GM19351 (cell line): ENCODE results near the gene C22orf39.

Source experiments
- ATAC-seq: cut with Tn5 transposase; IDR thresholded peaks from one replicate; pipeline ENCODE4 v1.9.1; 2021; ENCODE audit warnings: mild to moderate bottlenecking, moderate library complexity; ENCODE audit not compliant: unreplicated experiment

Gene C22orf39

DNA sequence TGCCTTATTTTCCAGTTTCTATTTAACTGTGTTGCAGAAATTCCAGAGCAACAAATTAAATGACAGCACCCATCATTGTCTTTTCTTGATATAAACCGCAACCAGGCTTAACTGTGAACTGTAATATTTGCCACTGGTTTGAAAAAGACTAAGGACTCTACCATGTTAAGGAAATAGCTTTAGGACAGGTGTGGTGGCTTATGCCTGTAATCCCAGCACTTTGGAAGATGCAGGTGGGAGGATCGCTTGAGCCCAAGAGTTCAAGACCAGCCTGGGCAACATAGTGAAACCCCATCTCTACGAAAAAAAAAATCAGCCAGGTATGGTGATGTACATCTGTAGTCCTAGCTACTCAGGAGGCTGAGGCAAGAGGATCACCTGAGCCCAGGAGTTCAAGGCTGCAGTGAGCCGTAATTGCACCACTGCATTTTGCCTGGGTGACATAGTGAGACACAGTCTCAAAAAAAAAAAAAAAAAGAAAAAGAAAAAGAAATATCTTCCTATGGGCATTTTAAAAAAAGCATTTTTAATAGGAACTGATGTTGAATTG, 44.8 kb downstream of the C22orf39 start:
- ATAC-seq, result no peak

DNA sequence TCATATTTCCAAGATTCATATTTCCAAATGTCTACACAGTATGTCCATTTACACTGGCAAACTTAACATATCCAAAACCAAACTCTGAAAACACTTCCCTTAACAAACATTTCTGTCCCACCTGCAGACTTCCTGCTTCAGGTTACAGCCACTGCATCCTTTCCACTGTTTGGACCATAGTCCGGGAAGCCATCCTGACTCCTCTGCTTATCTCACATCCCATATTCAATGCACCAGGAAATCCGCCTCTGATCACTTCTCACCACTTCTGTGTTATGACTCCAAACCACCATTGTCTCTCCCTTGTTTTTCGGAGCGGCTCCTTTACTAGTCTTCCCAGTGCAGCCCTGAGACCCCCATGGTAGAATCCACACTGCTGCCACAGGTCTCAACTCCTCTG, 46.0 kb downstream of the C22orf39 start:
- no peak for ATAC-seq

DNA sequence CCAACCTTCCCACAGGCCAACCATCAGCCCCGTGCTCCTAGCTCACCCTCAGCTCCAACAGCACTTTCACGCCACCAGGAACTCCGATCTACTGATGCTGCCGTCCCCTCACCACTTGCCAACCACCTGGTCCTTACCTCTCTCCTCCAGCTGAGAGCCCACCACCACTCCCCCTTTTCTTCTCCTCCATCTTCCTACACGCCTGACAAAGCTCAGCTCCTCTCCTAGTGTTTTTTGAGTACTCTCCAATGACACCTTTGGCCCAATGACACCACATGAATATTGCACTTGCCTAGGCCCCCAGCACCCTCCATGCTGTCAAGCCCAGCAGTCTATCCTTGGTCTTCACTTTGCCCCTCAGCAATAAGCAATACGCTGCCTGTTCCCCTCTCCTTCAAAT, 46.6 kb downstream of the C22orf39 start:
- ATAC-seq, result no peak

GRCh38 chr22:19398652-19399051, 48.9 kb downstream of the C22orf39 start:
- no peak for ATAC-seq

GRCh38 chr22:19398206-19398605, 49.3 kb downstream of the C22orf39 start:
- no peak for ATAC-seq

DNA sequence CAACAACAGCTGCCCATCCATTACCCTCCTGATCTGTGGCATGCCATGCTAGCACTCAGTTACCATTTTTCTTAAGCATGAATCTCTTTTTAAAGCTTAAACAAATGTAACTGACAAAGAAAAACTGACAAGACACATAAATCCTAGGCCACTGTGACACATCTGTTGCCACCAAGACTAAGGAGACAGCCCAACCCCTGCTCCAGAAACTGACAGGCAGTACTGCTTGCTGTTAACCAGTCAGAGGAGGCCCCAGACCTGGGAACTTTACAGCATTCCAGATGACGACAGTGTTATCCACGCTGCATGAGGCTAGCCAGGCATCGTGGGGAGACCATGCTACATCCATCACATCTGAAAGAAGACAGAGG, 49.8 kb downstream of the C22orf39 start:
- no peak for ATAC-seq

DNA sequence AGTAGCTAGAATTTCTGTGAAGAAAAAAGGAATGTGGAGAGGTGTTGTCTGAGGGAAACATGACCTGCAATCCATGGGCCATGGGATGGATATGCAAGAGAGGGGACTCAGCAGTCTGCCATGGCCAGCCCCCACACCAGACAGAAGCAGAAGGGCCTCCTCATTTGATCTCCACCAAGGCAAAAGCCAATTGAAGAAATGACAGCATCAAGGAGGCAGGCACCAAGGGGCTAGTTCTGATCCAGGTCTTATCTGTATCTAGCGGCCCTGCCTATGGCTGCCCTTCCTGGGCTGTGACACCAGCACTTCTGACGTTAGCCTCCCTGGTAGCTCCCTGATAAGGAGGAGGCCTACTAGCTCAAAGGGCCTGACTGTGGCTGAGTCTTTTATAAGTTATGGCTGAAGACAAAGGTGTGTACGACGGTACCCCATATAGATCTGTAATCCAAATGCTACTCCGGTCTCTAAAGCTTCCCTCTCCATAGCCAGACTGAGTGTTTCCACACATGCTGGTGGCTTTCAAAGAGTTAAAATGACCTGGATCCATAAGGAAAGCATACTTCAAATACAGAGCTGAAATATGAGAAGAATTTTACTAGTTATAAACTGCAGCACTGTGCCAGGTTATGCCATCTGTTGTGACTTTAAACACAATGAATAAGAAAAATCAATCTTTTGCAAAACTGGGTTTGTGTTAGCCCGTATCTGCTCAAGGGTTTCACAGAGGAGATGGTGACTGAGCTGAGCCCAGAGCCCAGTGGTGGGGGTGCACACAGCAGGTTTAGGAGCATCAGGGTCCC, 50.4 kb downstream of the C22orf39 start:
- no peak for ATAC-seq

GRCh38 chr22:19396561-19396933, 51.0 kb downstream of the C22orf39 start:
- no peak for ATAC-seq

DNA sequence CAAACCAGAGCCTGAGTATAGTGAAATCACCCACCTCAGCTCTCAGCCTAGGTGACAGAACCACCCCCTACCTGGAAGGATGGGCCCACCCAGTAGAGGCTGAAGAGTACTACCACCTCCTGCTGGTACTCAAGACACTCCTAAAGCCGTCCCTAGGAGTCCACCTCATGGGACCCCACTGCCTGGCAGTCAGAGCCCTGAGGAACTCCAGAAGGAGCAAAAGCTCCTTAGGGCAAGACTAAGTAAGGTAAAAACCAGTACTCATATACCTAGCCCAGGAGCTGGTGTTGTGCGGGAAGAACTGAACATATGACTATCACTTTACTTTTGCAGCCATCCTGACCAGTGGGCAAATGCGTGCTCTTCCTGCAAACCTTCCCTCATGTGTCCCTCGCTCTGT, 52.2 kb downstream of the C22orf39 start:
- no peak for ATAC-seq

- ATAC-seq, result no peak
Measured at GRCh38 chr22:19394274-19395050, 53.0 kb downstream of the C22orf39 start.

DNA sequence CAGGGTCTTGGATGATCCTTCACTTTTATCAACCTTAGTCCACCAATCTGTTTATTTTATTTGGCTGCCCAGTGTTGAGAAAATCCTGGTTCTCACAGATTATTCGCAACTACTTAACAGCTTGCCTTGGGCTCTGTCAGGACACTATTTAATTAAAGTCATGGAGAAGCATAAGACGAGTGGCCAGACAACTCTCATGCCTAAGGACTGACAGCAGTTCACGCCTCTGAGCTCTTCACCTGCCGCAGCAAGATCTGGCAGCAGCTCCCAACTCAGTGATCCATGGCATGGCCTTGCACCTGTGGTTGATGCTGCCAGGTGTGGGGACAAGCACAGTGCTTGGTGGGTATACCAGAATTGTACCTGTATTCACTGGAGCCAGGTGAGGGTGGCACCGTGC, 53.8 kb downstream of the C22orf39 start:
- no peak for ATAC-seq
